Endothelial cell of umbilical vein (primary cell): ENCODE measurements around the gene MSN.

Experiments
- EZH2 ChIP-seq: IDR thresholded peaks from 2 replicates; pipeline ENCODE4 v1.6.1; 2012; ENCODE audit warnings: borderline replicate concordance, low read depth, mild to moderate bottlenecking, moderate library complexity, low read length, inconsistent platforms; ENCODE audit not compliant: severe bottlenecking
- JUN ChIP-seq: IDR thresholded peaks from 2 replicates; pipeline ENCODE4 v1.6.1; 2011; ENCODE audit warnings: borderline replicate concordance, low read depth; ENCODE audit not compliant: insufficient read length, insufficient read depth
- MYC ChIP-seq: IDR thresholded peaks from one replicate; pipeline ENCODE4 v1.6.1; 2011; ENCODE audit warnings: mild to moderate bottlenecking, low read depth, low read length
- POLR2A ChIP-seq: IDR thresholded peaks from 2 replicates; pipeline ENCODE4 v1.6.1; 2012; ENCODE audit warnings: low read depth, mild to moderate bottlenecking, control low read depth, low read length
- POLR2AphosphoS5 ChIP-seq: IDR thresholded peaks from 2 replicates; pipeline ENCODE4 v1.6.1; 2012; ENCODE audit warnings: low read depth, mild to moderate bottlenecking, control low read depth, low read length, moderate library complexity; ENCODE audit not compliant: insufficient read depth
- TF ChIP-seq, protein P1 (sequence below), 2 donors: IDR thresholded peaks; 1 replicate in 1 of 2; 2 replicates in 1 of 2; pipeline ENCODE4 v1.5.1; 2011; ENCODE audit warnings: low read length in 2 of 2, mild to moderate bottlenecking in 2 of 2, moderate library complexity in 2 of 2, control low read depth in 1 of 2, inconsistent platforms in 1 of 2, low read depth in 1 of 2; ENCODE audit not compliant: insufficient read depth in 1 of 2; ENCODE audit errors: extremely low read depth in 1 of 2

GRCh38 chrX:65681810-65682209, 14.4 kb downstream of the MSN start:
- TF ChIP-seq JUN, result no peak
- TF ChIP-seq POLR2AphosphoS5, result no peak
- TF ChIP-seq POLR2A, result no peak
- no peak for TF ChIP-seq MYC
- TF ChIP-seq, protein P1, sequence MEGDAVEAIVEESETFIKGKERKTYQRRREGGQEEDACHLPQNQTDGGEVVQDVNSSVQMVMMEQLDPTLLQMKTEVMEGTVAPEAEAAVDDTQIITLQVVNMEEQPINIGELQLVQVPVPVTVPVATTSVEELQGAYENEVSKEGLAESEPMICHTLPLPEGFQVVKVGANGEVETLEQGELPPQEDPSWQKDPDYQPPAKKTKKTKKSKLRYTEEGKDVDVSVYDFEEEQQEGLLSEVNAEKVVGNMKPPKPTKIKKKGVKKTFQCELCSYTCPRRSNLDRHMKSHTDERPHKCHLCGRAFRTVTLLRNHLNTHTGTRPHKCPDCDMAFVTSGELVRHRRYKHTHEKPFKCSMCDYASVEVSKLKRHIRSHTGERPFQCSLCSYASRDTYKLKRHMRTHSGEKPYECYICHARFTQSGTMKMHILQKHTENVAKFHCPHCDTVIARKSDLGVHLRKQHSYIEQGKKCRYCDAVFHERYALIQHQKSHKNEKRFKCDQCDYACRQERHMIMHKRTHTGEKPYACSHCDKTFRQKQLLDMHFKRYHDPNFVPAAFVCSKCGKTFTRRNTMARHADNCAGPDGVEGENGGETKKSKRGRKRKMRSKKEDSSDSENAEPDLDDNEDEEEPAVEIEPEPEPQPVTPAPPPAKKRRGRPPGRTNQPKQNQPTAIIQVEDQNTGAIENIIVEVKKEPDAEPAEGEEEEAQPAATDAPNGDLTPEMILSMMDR (IDR thresholded peaks at IDR 0.05; ENCODE audit: extremely low read depth in 1 of 2, insufficient read depth in 1 of 2, low read depth in 1 of 2, low read length in 2 of 2), result no peak
- TF ChIP-seq EZH2, result no peak
